Thymus (tissue), 11 donors: ENCODE results near the gene HIF1A. TPM values are rescaled to one million over a fixed set of nuclear protein-coding genes. Genes with fewer than 3 reads are reported as not detected.
"Not testable (repeated sequence)": the region's sequence is repeated elsewhere in the genome, so short reads cannot be mapped to it uniquely, and the experiment has no call there.

ENCODE experiments used
- DNase-seq, 9 donors: peaks; one replicate each; pipeline ENCODE4 v3.0.0-alpha.2; 2013; ENCODE audit warnings: low spot score in 9 of 9, low read depth in 6 of 9, missing footprints in 1 of 9
- H3K27ac ChIP-seq, 2 donors: one replicate each; pipeline ENCODE4 v1.5.1; 2013; ENCODE audit warnings: control low read depth in 1 of 2, low read depth in 1 of 2, low read length in 1 of 2, mild to moderate bottlenecking in 1 of 2, moderate library complexity in 1 of 2
- H3K27me3 ChIP-seq, 2 donors: one replicate each; pipeline ENCODE4 v1.5.1; 2013; ENCODE audit warnings: low read length in 1 of 2; ENCODE audit not compliant: control insufficient read depth in 2 of 2, insufficient read depth in 1 of 2
- H3K36me3 ChIP-seq, 2 donors: one replicate each; pipeline ENCODE4 v1.5.1; 2013; ENCODE audit warnings: low read length in 1 of 2, mild to moderate bottlenecking in 1 of 2, moderate library complexity in 1 of 2; ENCODE audit not compliant: control insufficient read depth in 2 of 2, insufficient read depth in 2 of 2
- H3K4me1 ChIP-seq, 2 donors: one replicate each; pipeline ENCODE4 v1.5.1; 2013; ENCODE audit warnings: low read length in 2 of 2; ENCODE audit not compliant: control insufficient read depth in 2 of 2, insufficient read depth in 2 of 2
- H3K4me3 ChIP-seq, 2 donors: one replicate each; pipeline ENCODE4 v1.5.1; 2013; ENCODE audit warnings: low read length in 2 of 2, control low read depth in 1 of 2, mild to moderate bottlenecking in 1 of 2
- H3K9me3 ChIP-seq, 2 donors: one replicate each; pipeline ENCODE4 v1.5.1; 2013; ENCODE audit warnings: low read length in 1 of 2, mild to moderate bottlenecking in 1 of 2; ENCODE audit not compliant: control insufficient read depth in 2 of 2, insufficient read depth in 1 of 2
- WGBS: extraction: QIAGEN DNeasy Blood & Tissue Kit; methylation state at CpG from one replicate; pipeline ENCODE4 v1.1.7; 2013; 5-methylcytosine and 5-hydroxymethylcytosine counted together
- polyA plus RNA-seq: library from polyadenylated mRNA; stranded (reverse); fragments of 200-250 nt; gene quantifications from one replicate; pipeline ENCODE4 v1.2.3, GENCODE V29; 2013
- total RNA-seq: library from RNA; stranded (reverse); fragments of 120-200 nt; gene quantifications from one replicate; pipeline ENCODE4 v1.2.4, GENCODE V29; 2013
- donor health status: healthy.

HIF1A gene
- total and polyA plus RNA-seq, 2 donors = 67.4 to 75.6 TPM

- Histone ChIP-seq H3K4me1 (peaks cover 0 to 8% of the 10 kb centered on the region in 2 donors), H3K27me3 (no peaks in the 10 kb centered on the region), H3K27ac (no peak overlapping the region), H3K4me3 (no peak overlapping the region), H3K9me3 (no peaks in the 10 kb centered on the region), H3K36me3 (no peaks in the 10 kb centered on the region)
- no peak for DNase-seq
- WGBS = 57% methylated on average over 6 of the region's 6 CpGs
These were observed 41.8 kb upstream of the HIF1A start for GRCh38 chr14:61653507-61653906.

GRCh38 chr14:61654026-61654425 lies 41.3 kb upstream of the HIF1A start:
- DNase-seq = no peak
- no peak overlapping the region for H3K4me3 ChIP-seq
- H3K9me3 ChIP-seq = no peaks in the 10 kb centered on the region
- H3K36me3 ChIP-seq = no peaks in the 10 kb centered on the region
- H3K27me3 ChIP-seq = no peaks in the 10 kb centered on the region
- 99% methylated on average over 1 of the region's 1 CpG for WGBS
- peaks cover 0 to 3% of the 10 kb centered on the region in 2 donors for H3K4me1 ChIP-seq
- no peak overlapping the region for H3K27ac ChIP-seq

GRCh38 chr14:61655777-61656176 lies 39.5 kb upstream of the HIF1A start:
- H3K4me3 ChIP-seq = no peak overlapping the region

GRCh38 chr14:61656341-61656740 lies 39.0 kb upstream of the HIF1A start:
- H3K27ac ChIP-seq = no peak overlapping the region
- H3K4me1 ChIP-seq = peaks cover 0 to 4% of the 10 kb centered on the region in 2 donors
- 99% methylated on average over 4 of the region's 4 CpGs for WGBS
- no peak overlapping the region for H3K4me3 ChIP-seq
- no peak for DNase-seq
- no peaks in the 10 kb centered on the region for H3K27me3 ChIP-seq
- no peaks in the 10 kb centered on the region for H3K9me3 ChIP-seq
- H3K36me3 ChIP-seq = no peaks in the 10 kb centered on the region

More at GRCh38 chr14:61655777-61656176, 39.5 kb upstream of the HIF1A start:
- H3K4me1 ChIP-seq = peaks cover 0 to under 1% of the 10 kb centered on the region in 2 donors
- H3K27ac ChIP-seq = no peak overlapping the region
- 96% methylated on average over 3 of the region's 3 CpGs for WGBS
- H3K36me3 ChIP-seq = no peaks in the 10 kb centered on the region
- DNase-seq = no peak
- no peaks in the 10 kb centered on the region for H3K27me3 ChIP-seq
- H3K9me3 ChIP-seq = no peaks in the 10 kb centered on the region

GRCh38 chr14:61658111-61658510 lies 37.2 kb upstream of the HIF1A start:
- not testable (repeated sequence) for H3K4me3 ChIP-seq, H3K27ac ChIP-seq, H3K36me3 ChIP-seq, H3K27me3 ChIP-seq, DNase-seq, H3K9me3 ChIP-seq
- H3K4me1 ChIP-seq = peaks cover 0 to 15% of the 10 kb centered on the region in 2 donors
- WGBS = 100% methylated on average over 1 of the region's 3 CpGs

GRCh38 chr14:61659582-61659981 lies 35.7 kb upstream of the HIF1A start:
- no peak for DNase-seq
- H3K9me3 ChIP-seq = no peaks in the 10 kb centered on the region
- H3K4me1 ChIP-seq = peaks cover 4 to 21% of the 10 kb centered on the region in 2 donors
- H3K27me3 ChIP-seq = no peaks in the 10 kb centered on the region
- no peak overlapping the region for H3K4me3 ChIP-seq
- no peaks in the 10 kb centered on the region for H3K36me3 ChIP-seq
- WGBS = 97% methylated on average over 2 of the region's 2 CpGs
- H3K27ac ChIP-seq = no peak overlapping the region

- Histone ChIP-seq H3K27me3 (no peaks in the 10 kb centered on the region), H3K4me1 (peaks cover 4 to 21% of the 10 kb centered on the region in 2 donors), H3K4me3 (no peak overlapping the region), H3K36me3 (no peaks in the 10 kb centered on the region), H3K9me3 (no peaks in the 10 kb centered on the region), H3K27ac (peak overlapping the region; percentile 62 to 77)
- peak in 1 of 9 donors; percentile 24 for DNase-seq
- WGBS = 82% methylated on average over 6 of the region's 6 CpGs
These were observed 33.6 kb upstream of the HIF1A start for GRCh38 chr14:61661471-61662400.

- 90% methylated on average over 13 of the region's 13 CpGs for WGBS
- Histone ChIP-seq H3K36me3 (no peaks in the 10 kb centered on the region), H3K27me3 (no peaks in the 10 kb centered on the region), H3K9me3 (no peaks in the 10 kb centered on the region), H3K27ac (peak overlapping the region; percentile 62 to 77), H3K4me1 (peaks cover 4 to 26% of the 10 kb centered on the region in 2 donors), H3K4me3 (no peak overlapping the region)
- peak in 5 of 9 donors; percentile 27 to 73 (median 40) for DNase-seq
These were observed 32.6 kb upstream of the HIF1A start for GRCh38 chr14:61662437-61663311.
